HL-60 (cell line): ENCODE results near the gene PLXNA2.

Source experiments
- DNase-seq, 2 experiments: peaks; one replicate each; pipeline ENCODE4 v3.0.0-alpha.2; 2010 to 2020; ENCODE audit warnings: low read depth in 1 of 2, low spot score in 1 of 2
- H3K27ac ChIP-seq: fragments of 250-450 bp; sonication (Bioruptor Pico); replicated peaks from 2 replicates; pipeline ENCODE4 v1.5.1; 2020; ENCODE audit warnings: mild to moderate bottlenecking, moderate library complexity
- H3K27me3 ChIP-seq: fragments of 250-450 bp; sonication (Bioruptor Pico); 2 replicates; pipeline ENCODE4 v1.5.1; 2021; ENCODE audit warnings: mild to moderate bottlenecking, moderate library complexity; ENCODE audit not compliant: insufficient read depth, poor library complexity, severe bottlenecking
- H3K4me3 ChIP-seq: replicated peaks from 2 replicates; pipeline ENCODE4 v1.5.1; 2011; ENCODE audit warnings: mild to moderate bottlenecking, control low read depth, low read length; ENCODE audit not compliant: insufficient read depth
- GABPA ChIP-seq: IDR thresholded peaks from 2 replicates; pipeline ENCODE4 v1.6.1; 2012; ENCODE audit warnings: low read depth
- POLR2AphosphoS5 ChIP-seq: IDR thresholded peaks from 2 replicates; pipeline ENCODE4 v1.6.1; 2012; ENCODE audit warnings: low read depth
- SPI1 ChIP-seq: IDR thresholded peaks from 2 replicates; pipeline ENCODE4 v1.6.1; 2012; ENCODE audit warnings: low read depth, mild to moderate bottlenecking, borderline replicate concordance
- TF ChIP-seq, protein P1 (sequence below): IDR thresholded peaks from one replicate; pipeline ENCODE4 v1.5.1; 2011; ENCODE audit warnings: low read length, control low read depth, inconsistent platforms; ENCODE audit not compliant: insufficient read depth
- TF ChIP-seq, protein P2 (sequence below): IDR thresholded peaks from 2 replicates; pipeline ENCODE4 v1.6.1; 2012; ENCODE audit warnings: low read depth; ENCODE audit not compliant: insufficient replicate concordance

The PLXNA2 gene

DNA sequence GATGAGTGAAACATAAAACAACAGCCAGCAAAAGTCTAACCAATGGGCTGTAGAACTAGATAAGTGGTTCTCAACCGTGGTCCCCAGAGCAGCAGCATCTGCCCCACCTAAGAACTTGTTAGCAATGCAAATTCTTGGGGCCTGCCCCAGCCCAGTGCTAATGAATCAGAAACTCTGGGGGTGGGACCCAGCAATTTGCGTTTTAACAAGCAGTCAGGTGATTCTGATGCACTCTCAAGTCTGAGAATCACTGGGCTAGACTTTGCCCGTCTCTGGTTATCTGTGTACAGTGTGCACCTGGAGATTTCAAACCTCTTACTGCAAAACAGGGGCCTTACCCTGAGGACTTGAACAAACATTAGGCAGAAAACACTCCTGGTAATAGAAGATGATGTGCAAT is 66.5 kb downstream of the PLXNA2 start:
- DNase-seq, result no peak
- Histone ChIP-seq H3K27ac (no peak overlapping the region), H3K27me3 (no peaks in the 10 kb centered on the region), H3K4me3 (no peak overlapping the region)
- TF ChIP-seq, protein P1, sequence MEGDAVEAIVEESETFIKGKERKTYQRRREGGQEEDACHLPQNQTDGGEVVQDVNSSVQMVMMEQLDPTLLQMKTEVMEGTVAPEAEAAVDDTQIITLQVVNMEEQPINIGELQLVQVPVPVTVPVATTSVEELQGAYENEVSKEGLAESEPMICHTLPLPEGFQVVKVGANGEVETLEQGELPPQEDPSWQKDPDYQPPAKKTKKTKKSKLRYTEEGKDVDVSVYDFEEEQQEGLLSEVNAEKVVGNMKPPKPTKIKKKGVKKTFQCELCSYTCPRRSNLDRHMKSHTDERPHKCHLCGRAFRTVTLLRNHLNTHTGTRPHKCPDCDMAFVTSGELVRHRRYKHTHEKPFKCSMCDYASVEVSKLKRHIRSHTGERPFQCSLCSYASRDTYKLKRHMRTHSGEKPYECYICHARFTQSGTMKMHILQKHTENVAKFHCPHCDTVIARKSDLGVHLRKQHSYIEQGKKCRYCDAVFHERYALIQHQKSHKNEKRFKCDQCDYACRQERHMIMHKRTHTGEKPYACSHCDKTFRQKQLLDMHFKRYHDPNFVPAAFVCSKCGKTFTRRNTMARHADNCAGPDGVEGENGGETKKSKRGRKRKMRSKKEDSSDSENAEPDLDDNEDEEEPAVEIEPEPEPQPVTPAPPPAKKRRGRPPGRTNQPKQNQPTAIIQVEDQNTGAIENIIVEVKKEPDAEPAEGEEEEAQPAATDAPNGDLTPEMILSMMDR, result no peak
- no peak for TF ChIP-seq SPI1
- TF ChIP-seq, protein P2, sequence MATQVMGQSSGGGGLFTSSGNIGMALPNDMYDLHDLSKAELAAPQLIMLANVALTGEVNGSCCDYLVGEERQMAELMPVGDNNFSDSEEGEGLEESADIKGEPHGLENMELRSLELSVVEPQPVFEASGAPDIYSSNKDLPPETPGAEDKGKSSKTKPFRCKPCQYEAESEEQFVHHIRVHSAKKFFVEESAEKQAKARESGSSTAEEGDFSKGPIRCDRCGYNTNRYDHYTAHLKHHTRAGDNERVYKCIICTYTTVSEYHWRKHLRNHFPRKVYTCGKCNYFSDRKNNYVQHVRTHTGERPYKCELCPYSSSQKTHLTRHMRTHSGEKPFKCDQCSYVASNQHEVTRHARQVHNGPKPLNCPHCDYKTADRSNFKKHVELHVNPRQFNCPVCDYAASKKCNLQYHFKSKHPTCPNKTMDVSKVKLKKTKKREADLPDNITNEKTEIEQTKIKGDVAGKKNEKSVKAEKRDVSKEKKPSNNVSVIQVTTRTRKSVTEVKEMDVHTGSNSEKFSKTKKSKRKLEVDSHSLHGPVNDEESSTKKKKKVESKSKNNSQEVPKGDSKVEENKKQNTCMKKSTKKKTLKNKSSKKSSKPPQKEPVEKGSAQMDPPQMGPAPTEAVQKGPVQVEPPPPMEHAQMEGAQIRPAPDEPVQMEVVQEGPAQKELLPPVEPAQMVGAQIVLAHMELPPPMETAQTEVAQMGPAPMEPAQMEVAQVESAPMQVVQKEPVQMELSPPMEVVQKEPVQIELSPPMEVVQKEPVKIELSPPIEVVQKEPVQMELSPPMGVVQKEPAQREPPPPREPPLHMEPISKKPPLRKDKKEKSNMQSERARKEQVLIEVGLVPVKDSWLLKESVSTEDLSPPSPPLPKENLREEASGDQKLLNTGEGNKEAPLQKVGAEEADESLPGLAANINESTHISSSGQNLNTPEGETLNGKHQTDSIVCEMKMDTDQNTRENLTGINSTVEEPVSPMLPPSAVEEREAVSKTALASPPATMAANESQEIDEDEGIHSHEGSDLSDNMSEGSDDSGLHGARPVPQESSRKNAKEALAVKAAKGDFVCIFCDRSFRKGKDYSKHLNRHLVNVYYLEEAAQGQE, result no peak
- no peak for TF ChIP-seq GABPA
- no peak for TF ChIP-seq POLR2AphosphoS5

DNA sequence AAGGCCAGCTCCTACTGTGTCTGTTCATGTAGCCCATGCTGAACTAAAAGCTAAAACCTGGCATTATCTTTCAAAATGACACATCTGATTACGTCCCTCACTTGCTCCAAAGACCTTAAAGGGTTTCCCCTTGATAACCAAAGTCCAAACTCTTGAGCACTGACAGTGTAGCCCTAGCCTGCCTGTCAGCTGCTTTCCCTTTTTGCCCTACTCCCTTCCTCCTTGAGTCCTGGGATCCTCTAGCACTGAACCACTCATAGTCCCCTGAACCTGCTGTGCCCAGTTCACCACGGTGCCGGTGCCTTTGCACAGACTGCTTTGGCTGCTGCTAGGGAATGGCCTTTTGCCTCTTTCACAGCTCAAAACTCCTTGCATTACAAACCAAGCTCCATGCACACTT is 67.5 kb downstream of the PLXNA2 start:
- no peak for DNase-seq

DNA sequence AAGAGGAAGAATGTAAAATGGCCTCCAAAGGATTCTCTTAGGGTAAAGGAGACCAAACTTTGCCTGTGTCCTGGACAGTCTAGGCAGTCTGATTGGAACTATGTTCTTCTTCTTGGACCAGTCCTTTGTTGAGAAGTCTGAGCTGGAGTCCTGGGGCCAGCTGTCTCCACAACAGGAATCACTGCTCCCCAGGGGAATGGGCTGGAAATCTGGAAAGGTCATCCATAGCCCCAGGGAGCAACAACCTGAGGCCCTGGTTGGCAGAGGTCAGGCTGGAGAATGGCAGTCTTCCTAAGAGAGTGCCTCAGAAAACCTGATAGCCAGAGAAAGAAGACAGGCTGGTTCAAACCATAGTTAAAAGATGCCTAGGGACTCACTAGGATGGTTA is 68.7 kb downstream of the PLXNA2 start:
- Histone ChIP-seq H3K27ac (no peak overlapping the region), H3K27me3 (no peaks in the 10 kb centered on the region), H3K4me3 (no peak overlapping the region)
- TF ChIP-seq, protein P1, result no peak
- TF ChIP-seq POLR2AphosphoS5, result no peak
- TF ChIP-seq, protein P2, result no peak
- TF ChIP-seq SPI1, result no peak
- no peak for TF ChIP-seq GABPA
- no peak for DNase-seq

More for the DNA sequence above, 67.5 kb downstream of the PLXNA2 start:
- TF ChIP-seq GABPA (no peak), POLR2AphosphoS5 (no peak), SPI1 (no peak)
- TF ChIP-seq, protein P2, result no peak
- TF ChIP-seq, protein P1, result no peak
- H3K27me3 ChIP-seq, result no peaks in the 10 kb centered on the region
- H3K4me3 ChIP-seq, result no peak overlapping the region
- no peak overlapping the region for H3K27ac ChIP-seq
